DND-41 (cell line): ENCODE data around the gene CACUL1.

Experiments
- ATAC-seq: fragments of 200-7000 bp; cut with Tn5 transposase; 3 replicates; pipeline ENCODE4 v1.9.1; 2021; ENCODE audit warnings: low read depth; ENCODE audit not compliant: insufficient read depth
- DNase-seq: peaks from one replicate; pipeline ENCODE4 v3.0.0-alpha.2; 2020
- H2AFZ ChIP-seq: 2 replicates; pipeline ENCODE4 v1.6.0; 2012; ENCODE audit warnings: low read depth, low read length
- H3K27ac ChIP-seq: 2 replicates; pipeline ENCODE4 v1.5.1; 2012; ENCODE audit warnings: low read length, inconsistent platforms
- H3K27me3 ChIP-seq: fragments of 200-600 bp; sonication (generic); 2 replicates; pipeline ENCODE4 v1.6.0; 2012; ENCODE audit warnings: low read length, mild to moderate bottlenecking, inconsistent platforms; ENCODE audit not compliant: insufficient read depth, poor library complexity
- H3K36me3 ChIP-seq: 2 replicates; pipeline ENCODE4 v1.5.1; 2012; ENCODE audit warnings: low read length, inconsistent platforms; ENCODE audit not compliant: insufficient read depth
- H3K4me1 ChIP-seq: 2 replicates; pipeline ENCODE4 v1.5.1; 2012; ENCODE audit warnings: mild to moderate bottlenecking, low read length; ENCODE audit not compliant: insufficient read depth
- H3K4me2 ChIP-seq: 2 replicates; pipeline ENCODE4 v1.6.0; 2012; ENCODE audit warnings: mild to moderate bottlenecking, moderate library complexity, low read length, inconsistent platforms; ENCODE audit not compliant: insufficient read depth
- H3K4me3 ChIP-seq, 2 experiments: fragments of 200-600 bp in 1 of 2; shearing (Covaris generic) in 1 of 2; 2 replicates each; pipeline ENCODE4 v1.5.1; 2012 to 2016; ENCODE audit warnings: inconsistent platforms in 2 of 2, low read length in 2 of 2, mild to moderate bottlenecking in 2 of 2, low read depth in 1 of 2, moderate library complexity in 1 of 2
- H3K79me2 ChIP-seq: 2 replicates; pipeline ENCODE4 v1.6.0; 2012; ENCODE audit warnings: low read length, inconsistent platforms; ENCODE audit not compliant: insufficient read depth
- H3K9ac ChIP-seq: 2 replicates; pipeline ENCODE4 v1.6.0; 2012; ENCODE audit warnings: low read depth, mild to moderate bottlenecking, inconsistent platforms, low read length, moderate library complexity
- H3K9me3 ChIP-seq: 2 replicates; pipeline ENCODE4 v1.5.1; 2012; ENCODE audit warnings: low read length, moderate library complexity, mild to moderate bottlenecking, inconsistent platforms; ENCODE audit not compliant: insufficient read depth, severe bottlenecking
- H4K20me1 ChIP-seq: 2 replicates; pipeline ENCODE4 v1.6.0; 2012; ENCODE audit warnings: low read length; ENCODE audit not compliant: insufficient read depth
- CTCF ChIP-seq: IDR thresholded peaks from 2 replicates; pipeline ENCODE4 v1.5.1; 2012; ENCODE audit warnings: borderline replicate concordance, low read length, moderate library complexity, mild to moderate bottlenecking; ENCODE audit not compliant: poor library complexity, severe bottlenecking; ENCODE audit errors: extremely low read depth
- EZH2 ChIP-seq: IDR thresholded peaks from 3 replicates; pipeline ENCODE4 v1.6.1; 2012; ENCODE audit warnings: borderline replicate concordance, low read depth, mild to moderate bottlenecking, moderate library complexity, low read length, inconsistent platforms; ENCODE audit not compliant: severe bottlenecking

CACUL1 gene

DNA sequence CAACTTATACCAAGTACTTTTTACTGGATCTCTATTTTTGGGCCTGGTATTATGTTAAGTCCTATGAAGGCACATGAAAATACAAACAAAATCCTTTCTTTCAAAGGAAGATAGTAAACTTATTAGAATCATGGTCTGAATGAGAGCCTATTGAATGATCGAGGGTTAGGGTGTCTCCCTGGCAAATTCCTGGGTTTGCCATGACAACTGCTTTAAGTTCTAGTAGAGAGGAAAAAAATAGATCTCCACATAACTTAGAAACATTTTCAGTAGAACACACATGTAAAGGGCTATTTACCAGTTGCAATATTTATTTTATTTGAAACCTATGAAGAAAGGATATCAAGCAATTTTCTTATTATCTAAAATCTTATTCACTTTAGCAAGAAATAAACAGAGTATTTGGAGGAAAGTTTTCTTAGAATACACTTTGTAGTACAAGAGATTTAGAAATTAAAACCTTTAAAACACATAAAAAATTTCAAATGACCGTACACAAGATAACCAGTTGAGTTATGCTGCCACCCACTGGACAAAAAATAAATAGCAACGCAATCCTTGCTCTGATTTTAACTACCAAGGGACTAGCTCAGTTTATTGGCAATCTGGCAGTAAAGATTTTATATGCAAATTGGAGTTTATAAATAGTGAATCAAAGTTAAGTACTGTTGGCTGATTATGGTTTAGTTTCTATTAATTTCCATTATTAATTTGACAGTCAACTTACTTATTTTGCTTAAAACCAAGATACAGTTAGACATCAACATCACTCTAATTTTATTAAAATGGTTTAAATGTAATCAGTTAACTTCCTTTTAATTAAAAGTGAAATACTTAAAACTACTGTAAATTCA, 33.9 kb downstream of the CACUL1 start:
- H3K4me1 ChIP-seq: no peaks in the 10 kb centered on the region
- no peak overlapping the region for H3K27ac ChIP-seq
- ATAC-seq (peak; percentile 64), DNase-seq (peak; percentile 61)
- no peaks in the 10 kb centered on the region for H3K9me3 ChIP-seq
- H3K9ac ChIP-seq: no peak overlapping the region
- peaks cover 17% of the 10 kb centered on the region; the same call in 1 of the 2 replicates for H3K36me3 ChIP-seq
- TF ChIP-seq EZH2 (no peak), CTCF (peak; percentile 90)
- no peak overlapping the region for H3K4me2 ChIP-seq
- peaks cover 20% of the 10 kb centered on the region; the same call in 1 of the 2 replicates for H4K20me1 ChIP-seq
- H3K27me3 ChIP-seq: no peaks in the 10 kb centered on the region
- no peak overlapping the region for H2AFZ ChIP-seq
- no peak overlapping the region for H3K4me3 ChIP-seq
- peaks cover 16% of the 10 kb centered on the region for H3K79me2 ChIP-seq

DNA sequence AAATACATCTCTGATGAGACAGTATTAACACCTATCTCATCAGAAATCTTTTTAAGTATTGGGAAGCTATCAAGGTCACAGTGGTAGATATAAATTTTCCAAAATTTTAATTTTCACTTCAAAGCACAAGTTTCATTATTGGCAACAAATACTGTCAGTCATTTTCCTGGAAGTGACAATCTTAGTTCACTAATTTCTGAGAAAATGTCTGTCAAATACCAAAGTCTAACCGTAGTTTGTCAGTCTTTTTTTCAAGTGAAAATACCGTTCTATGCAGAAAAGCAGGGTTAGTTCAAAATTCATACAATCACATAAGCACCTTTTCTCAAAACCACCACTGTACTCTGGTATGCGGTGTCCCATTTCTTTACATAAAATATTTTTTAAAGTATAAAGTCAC, 40.4 kb downstream of the CACUL1 start:
- no peak for ATAC-seq
- Histone ChIP-seq H3K4me3 (no peak overlapping the region), H3K9ac (no peak overlapping the region), H3K4me1 (no peaks in the 10 kb centered on the region), H3K79me2 (peaks cover 4% of the 10 kb centered on the region; the same call in 1 of the 2 replicates), H3K4me2 (no peak overlapping the region), H2AFZ (no peak overlapping the region), H4K20me1 (peaks cover 19% of the 10 kb centered on the region), H3K27me3 (no peaks in the 10 kb centered on the region), H3K36me3 (peaks cover 26% of the 10 kb centered on the region), H3K27ac (no peak overlapping the region), H3K9me3 (no peaks in the 10 kb centered on the region)
- no peak for DNase-seq
- TF ChIP-seq CTCF (no peak), EZH2 (no peak)

DNA sequence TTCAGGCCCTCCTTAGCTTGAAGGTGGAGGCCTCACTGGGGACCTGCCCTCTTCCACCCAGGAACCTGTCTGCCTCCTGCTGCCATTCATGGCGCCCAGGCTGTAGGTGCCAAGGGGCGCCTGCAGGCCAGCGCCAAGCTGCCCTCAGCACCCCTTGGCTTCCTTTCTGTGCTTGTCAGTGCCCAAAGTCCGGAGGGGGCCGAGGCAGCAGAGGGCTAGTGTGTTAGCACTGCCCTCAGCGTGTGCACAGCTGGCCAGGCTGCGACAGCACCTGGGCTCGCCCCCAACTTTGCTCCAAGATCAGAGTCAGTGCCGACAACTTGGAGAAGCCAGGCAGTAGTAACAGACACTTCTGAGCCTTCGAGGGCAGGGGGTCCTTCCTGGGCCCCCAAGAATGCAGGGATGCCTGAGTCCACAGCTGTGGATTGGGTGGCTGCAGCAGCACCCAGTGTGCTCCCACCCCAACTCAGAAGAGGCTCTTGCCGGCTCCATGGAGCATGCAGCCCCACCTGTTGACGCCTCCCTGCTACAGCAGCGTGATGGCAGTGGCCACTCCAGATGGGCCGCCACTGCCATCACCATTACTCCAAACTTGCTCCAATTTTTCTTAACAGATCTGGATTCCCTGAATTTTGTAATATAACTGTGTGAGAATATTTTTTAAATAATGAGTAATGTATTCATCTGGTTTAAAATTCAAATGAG, 41.7 kb downstream of the CACUL1 start:
- Histone ChIP-seq H3K4me1 (no peaks in the 10 kb centered on the region), H2AFZ (no peak overlapping the region), H4K20me1 (peaks cover 18% of the 10 kb centered on the region), H3K4me3 (no peak overlapping the region), H3K79me2 (no peaks in the 10 kb centered on the region; the same call in 1 of the 2 replicates), H3K9ac (no peak overlapping the region), H3K9me3 (no peaks in the 10 kb centered on the region), H3K4me2 (no peak overlapping the region), H3K27ac (no peak overlapping the region), H3K27me3 (no peaks in the 10 kb centered on the region), H3K36me3 (peaks cover 24% of the 10 kb centered on the region)
- DNase-seq (no peak), ATAC-seq (no peak)
- TF ChIP-seq CTCF (peak; percentile 43), EZH2 (no peak)
